ENCODE results near the gene EPN3. TPM values are rescaled to one million over a fixed set of nuclear protein-coding genes. Genes with fewer than 3 reads are reported as not detected.

Gene EPN3
- total RNA-seq, 1 donor from 2014 or later, result 9.1 TPM

GRCh38 chr17:50539762-50540559 lies 7.4 kb downstream of the EPN3 start:
- Mint-ChIP-seq H3K4me1 (ENCODE audit: low read depth) (peaks cover 32% of the 10 kb centered on the region), H3K4me3 (ENCODE audit: low read depth) (no peak overlapping the region), H3K27me3 (peaks cover 3% of the 10 kb centered on the region), H3K27ac (no peak overlapping the region), H3K9me3 (ENCODE audit: low read depth) (no peaks in the 10 kb centered on the region), H3K36me3 (ENCODE audit: insufficient read depth) (peaks cover 5% of the 10 kb centered on the region)
- no peak for DNase-seq (ENCODE audit: low spot score, unreplicated experiment)
- no peak for TF ChIP-seq CTCF (IDR thresholded peaks at IDR 0.05; ENCODE audit: unreplicated experiment)

- Mint-ChIP-seq H3K4me3 (ENCODE audit: low read depth) (no peak overlapping the region), H3K36me3 (ENCODE audit: insufficient read depth) (peaks cover 5% of the 10 kb centered on the region), H3K27ac (no peak overlapping the region), H3K27me3 (no peaks in the 10 kb centered on the region), H3K4me1 (ENCODE audit: low read depth) (peaks cover 30% of the 10 kb centered on the region), H3K9me3 (ENCODE audit: low read depth) (no peaks in the 10 kb centered on the region)
- no peak for TF ChIP-seq CTCF (IDR thresholded peaks at IDR 0.05; ENCODE audit: unreplicated experiment)
- no peak for DNase-seq (ENCODE audit: low spot score, unreplicated experiment)
Observed at GRCh38 chr17:50540560-50541401, 8.2 kb downstream of the EPN3 start.

- Mint-ChIP-seq H3K4me1 (ENCODE audit: low read depth) (peaks cover 30% of the 10 kb centered on the region), H3K27me3 (no peaks in the 10 kb centered on the region), H3K27ac (no peak overlapping the region), H3K9me3 (ENCODE audit: low read depth) (no peaks in the 10 kb centered on the region), H3K36me3 (ENCODE audit: insufficient read depth) (peaks cover 4% of the 10 kb centered on the region), H3K4me3 (ENCODE audit: low read depth) (peak overlapping the region; percentile 72)
- no peak for TF ChIP-seq CTCF (IDR thresholded peaks at IDR 0.05; ENCODE audit: unreplicated experiment)
- no peak for DNase-seq (ENCODE audit: low spot score, unreplicated experiment)
Observed at GRCh38 chr17:50541402-50541715, 8.8 kb downstream of the EPN3 start.

- TF ChIP-seq CTCF (IDR thresholded peaks at IDR 0.05; ENCODE audit: unreplicated experiment), result peak; percentile 31
- Mint-ChIP-seq H3K27ac (peak overlapping the region; percentile 98), H3K36me3 (ENCODE audit: insufficient read depth) (no peaks in the 10 kb centered on the region), H3K4me1 (ENCODE audit: low read depth) (peaks cover 32% of the 10 kb centered on the region), H3K4me3 (ENCODE audit: low read depth) (peak overlapping the region; percentile 72), H3K27me3 (no peaks in the 10 kb centered on the region), H3K9me3 (ENCODE audit: low read depth) (no peaks in the 10 kb centered on the region)
- DNase-seq (ENCODE audit: low spot score, unreplicated experiment), result peak; percentile 79
Observed at GRCh38 chr17:50541716-50542688, 9.5 kb downstream of the EPN3 start.
